GM03348 (cell line): ENCODE data around the gene EBF4.
A peak's percentile ranks its signal among the peaks of the same experiment; 100 is the strongest.
"Not testable (repeated sequence)": the region's sequence is repeated elsewhere in the genome, so short reads cannot be mapped to it uniquely, and the experiment has no call there.

ENCODE experiments used
- DNase-seq: peaks from one replicate; pipeline ENCODE4 v3.0.0; 2012; ENCODE audit warnings: low spot score

EBF4 gene

GRCh38 chr20:2796011-2796660, 103.6 kb downstream of the EBF4 start:
- no peak for DNase-seq

- no peak for DNase-seq
Measured at GRCh38 chr20:2797136-2797983, 104.8 kb downstream of the EBF4 start.

DNA sequence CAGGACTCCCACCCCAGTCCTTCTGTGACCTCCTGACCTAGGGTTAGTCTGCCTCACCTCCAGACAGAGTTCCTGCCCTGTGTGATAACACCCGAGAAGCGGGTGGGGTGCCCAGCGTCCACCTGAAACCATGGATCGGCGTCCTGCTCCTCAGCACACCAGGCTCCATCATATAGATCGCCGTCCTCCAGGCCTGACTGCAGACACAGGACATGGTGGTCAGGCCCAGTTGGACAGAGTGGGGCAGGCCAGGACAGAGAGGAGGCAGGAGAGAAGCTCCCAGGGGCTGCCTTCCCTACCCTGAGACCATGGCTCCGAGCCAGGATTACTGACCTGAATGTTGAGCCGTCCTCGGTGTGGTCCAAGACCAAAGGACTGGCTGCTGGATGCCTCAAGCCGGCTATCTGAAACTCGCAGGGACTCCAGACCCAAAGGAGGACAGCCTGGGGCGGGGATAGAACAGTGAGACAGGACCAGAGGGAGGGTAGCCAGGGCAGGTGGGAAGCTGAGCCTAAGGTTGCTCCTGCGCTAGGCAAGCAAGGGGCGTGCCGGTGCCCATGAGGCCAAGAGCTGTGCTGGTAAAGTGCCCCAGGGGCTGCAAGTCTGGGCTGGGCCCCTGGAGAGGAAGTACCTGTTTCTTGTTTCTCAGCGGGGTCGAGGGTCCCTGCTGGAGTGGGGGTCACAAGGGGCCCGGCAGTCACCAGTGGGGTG, 105.7 kb downstream of the EBF4 start:
- no peak for DNase-seq

DNA sequence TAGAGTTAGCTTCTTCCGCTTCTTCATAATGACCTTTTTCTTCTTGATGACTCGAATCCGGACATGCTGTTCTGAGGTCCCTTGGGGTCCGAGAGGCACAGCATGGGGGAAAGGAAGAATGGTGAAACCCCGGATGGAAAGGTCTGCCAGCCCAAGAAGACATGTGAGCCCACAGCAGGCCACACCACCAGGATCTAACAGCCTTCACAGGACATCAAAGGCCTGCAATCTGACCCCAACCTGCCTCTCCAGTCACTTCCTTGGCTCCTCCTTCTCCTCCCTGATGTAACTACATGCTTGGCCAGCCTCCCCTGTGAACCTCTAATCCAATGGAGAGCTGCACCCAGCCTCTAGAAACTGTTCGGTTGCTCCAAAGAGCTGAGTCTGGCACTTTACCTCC, 106.2 kb downstream of the EBF4 start:
- DNase-seq: no peak

DNA sequence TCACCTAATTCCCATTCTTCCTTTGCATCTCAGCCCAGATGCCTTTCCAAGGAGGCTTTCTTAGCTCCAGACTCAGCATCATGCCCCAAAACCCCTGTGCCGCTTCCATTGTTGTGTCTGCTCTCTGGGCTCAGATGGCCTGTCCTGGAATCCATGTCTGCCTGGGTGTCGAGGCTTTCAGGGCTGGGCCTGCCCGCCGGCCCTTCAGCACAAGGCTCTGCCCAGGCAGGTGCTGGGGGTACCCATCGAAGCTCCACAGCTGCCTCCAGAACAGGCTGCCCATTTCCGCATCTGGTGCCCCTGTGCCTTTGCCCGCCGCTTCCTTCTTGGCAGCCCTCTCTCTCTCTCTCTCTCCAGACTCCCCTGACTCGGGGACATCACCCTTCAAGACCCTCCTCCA, 106.7 kb downstream of the EBF4 start:
- DNase-seq: no peak

DNA sequence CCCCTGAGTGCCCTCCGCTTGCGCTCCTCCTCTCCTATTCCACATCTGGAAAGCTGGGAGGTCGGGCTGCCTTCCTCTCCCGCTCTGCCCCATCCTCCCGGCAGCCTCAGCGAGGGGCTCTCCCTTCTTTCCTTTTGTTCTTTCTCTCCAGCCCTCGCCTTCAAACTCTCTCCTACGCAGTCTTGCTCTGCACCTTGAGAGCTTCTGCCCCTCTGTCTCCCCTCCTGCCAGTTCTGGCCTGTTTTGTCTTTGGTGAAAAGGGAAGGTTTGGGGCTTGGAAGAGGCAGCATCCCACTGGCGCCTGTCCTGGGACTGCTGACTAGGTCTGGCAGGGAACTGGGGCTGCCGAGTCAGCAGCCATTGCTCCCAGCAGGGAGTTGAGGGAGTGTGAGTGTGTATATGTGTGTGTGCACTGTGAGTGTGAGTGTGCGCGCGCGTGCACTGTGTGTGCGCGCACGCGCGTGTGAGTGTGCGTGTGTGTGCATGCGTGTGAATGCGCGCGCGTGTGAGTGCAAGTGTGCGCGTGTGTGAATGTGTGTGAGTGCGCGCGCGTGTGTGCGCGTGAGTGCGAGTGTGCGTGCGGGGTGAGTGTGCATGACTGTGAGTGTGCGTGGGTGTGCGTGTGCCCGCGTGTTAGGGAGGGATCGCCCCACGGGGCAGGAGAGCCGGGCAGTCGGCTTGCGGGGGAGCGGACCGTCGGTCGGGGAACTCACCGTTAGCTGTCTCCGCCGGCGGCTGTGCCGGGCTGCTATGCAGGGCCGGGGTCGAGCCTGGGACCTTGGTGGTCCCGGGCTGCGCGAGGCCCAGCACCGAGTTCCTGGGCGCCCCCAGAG, 107.3 kb downstream of the EBF4 start:
- DNase-seq: peak; percentile 69

DNA sequence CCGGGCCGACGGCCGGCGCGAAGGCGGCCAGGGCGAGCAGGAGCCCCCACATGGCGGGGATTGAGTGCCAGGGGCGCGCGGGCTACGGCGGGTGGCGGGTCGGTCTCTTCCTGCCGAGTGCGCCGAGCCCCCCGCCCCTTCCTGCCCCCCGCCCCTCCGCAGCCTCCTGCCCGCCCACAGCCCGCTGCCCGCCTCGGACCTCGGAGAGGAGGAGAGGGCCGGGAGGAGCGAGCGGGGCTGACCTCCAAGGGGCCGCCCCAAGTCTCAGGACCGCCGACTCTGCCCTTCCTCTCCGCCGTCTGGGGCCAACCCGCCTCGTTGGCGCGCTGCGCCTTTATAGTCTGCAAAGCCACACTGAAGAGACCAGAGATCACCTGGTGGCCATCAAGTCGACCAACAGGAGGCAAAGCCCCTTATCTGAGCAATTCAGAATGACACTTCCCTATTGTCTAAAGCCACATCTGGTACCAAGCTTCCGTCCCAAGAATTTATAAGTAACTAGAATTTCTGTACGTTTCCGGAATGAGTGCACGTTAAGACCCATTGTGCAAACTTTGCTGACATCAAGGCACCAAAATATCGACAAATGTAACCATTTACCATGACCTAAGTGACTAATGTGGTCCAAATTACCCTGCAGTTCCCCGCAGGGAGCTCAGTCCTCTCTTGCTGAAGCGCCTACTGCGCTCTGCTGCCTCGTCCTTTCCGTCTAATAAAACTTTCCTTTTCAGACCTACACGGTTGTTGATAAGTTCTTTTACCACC, 108.1 kb downstream of the EBF4 start, which contains the start of gene CPXM1:
TSS of gene CPXM1 (minus strand) at position 107 of the 765 bp plus-strand sequence. CDS start at position 52, 55 bp downstream.
- no peak for DNase-seq

- DNase-seq: no peak
Measured at GRCh38 chr20:2801286-2801728, 108.7 kb downstream of the EBF4 start.

DNA sequence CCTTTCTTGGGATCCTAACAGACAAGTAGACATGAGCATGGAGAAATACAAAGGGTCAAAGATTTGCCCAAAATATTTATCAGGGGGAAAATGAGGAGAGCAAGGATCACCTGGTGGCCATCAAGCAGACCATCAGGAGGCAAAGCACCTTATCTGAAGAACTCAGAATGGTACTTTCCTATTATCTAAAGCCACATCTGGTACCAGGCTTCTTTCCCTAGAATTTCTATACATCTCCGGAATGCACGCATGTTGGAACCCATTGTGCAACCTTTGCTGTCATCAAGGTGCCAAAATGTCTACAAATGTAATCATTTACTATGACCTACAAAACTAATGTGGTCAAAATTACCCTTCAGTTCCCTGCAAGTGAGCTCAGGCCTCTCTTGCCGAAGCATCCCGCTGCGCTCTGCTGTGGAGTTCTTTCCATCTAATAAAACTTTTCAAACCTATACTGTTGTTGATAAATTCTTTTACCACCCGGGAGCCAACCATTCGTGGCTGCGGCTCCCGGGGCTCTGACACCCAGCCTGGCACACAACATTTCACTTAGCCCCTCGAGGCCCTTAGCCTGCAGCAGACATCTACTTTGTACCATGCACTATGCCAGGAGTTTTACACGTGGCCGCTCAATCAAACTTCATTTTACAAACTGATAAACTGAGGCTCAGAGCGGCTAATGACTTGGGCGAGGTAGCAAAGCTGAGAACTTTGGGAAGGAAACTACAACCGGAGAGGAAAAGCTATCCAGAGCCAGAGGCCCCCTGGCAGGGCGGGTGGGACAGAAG, 111.7 kb downstream of the EBF4 start:
- no peak for DNase-seq

- DNase-seq: peak; percentile 64
Measured at GRCh38 chr20:2804852-2805688, 112.5 kb downstream of the EBF4 start.

- no peak for DNase-seq
Measured at GRCh38 chr20:2805689-2806350, 113.2 kb downstream of the EBF4 start.

DNA sequence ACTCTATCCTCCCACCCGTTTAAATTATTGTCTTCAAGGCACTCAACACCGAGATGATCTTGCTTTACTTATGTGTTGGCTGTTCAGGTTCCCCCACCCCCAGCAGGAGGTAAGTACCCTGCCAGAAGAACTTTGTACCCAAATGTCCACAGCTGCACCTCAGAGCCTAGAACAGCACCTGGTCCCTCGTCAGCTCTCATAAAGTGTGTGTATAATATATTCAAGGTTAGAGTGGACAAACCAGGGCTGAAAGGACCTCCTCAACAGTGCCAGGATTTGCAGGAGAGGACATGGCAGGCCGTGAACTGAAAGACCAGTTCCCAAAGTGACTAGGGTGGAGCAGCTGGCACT, 113.7 kb downstream of the EBF4 start:
- DNase-seq: no peak

DNA sequence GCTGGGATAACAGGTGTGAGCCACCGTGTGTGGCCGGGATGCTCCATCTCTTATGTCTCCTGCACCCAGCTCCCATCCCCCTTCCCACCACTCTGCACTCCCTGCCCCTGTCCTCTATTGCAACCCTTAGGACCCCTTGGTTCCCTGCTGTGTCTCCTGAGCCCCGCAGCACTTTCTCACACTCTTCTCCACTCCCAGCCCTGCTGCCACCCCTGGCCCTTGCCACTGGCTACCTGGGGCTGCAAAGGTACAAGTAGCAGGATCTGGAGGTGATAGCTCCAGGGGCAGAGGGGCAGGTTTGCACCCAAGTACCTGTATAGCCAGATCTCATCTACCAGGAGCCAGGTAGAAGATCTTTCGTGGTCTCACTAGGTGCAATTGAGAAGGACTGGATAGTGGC, 114.4 kb downstream of the EBF4 start:
- DNase-seq: no peak

DNA sequence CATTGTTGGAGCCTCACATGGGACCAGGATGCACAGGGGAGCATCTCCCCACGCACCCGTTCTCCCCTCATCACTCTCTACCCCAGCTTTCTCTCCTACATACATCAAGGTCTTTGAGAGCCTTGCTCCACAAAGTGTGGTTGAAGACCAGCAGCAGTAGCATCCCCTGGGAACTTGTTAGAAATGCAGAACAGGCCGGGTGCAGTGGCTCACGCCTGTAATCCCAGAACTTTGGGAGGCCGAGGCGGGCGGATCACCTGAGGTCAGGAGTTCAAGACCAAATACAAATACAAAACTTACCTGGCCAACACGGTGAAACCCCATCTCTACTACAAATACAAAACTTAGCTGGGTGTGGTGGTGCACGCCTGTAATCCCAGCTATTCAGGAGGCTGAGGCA, 115.3 kb downstream of the EBF4 start:
- DNase-seq: not testable (repeated sequence)

DNA sequence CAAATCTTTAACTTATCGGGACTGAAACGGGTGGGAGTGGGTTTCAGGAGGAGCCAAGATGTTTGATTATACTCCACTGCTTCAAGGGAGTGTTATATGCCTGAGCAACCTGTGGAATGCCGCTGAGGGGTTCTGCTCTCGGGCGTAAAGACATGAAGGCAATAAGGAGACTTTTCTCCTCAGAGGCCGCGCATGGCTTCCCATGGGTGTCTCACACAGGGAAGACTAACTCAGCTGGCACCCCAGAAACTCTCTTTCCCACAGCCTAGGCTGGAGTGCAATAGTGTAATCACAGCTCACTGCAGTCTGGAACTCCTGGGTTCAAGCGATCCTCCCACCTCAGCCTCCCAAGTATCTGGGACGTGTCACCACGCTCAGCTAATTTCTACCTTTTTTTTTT, 117.1 kb downstream of the EBF4 start:
- DNase-seq: no peak
